DMS 273 treated with DMSO at 0.1 percent for 48 hours (cell line): ENCODE results near the gene TMEM41B.
A peak's percentile ranks its signal among the peaks of the same experiment; 100 is the strongest.
"Not testable (repeated sequence)": the region's sequence is repeated elsewhere in the genome, so short reads cannot be mapped to it uniquely, and the experiment has no call there.

Experiments used
- DNase-seq: peaks from one replicate; lab custom pipeline; 2025; lab: John Stamatoyannopoulos, UW

The TMEM41B gene

DNA sequence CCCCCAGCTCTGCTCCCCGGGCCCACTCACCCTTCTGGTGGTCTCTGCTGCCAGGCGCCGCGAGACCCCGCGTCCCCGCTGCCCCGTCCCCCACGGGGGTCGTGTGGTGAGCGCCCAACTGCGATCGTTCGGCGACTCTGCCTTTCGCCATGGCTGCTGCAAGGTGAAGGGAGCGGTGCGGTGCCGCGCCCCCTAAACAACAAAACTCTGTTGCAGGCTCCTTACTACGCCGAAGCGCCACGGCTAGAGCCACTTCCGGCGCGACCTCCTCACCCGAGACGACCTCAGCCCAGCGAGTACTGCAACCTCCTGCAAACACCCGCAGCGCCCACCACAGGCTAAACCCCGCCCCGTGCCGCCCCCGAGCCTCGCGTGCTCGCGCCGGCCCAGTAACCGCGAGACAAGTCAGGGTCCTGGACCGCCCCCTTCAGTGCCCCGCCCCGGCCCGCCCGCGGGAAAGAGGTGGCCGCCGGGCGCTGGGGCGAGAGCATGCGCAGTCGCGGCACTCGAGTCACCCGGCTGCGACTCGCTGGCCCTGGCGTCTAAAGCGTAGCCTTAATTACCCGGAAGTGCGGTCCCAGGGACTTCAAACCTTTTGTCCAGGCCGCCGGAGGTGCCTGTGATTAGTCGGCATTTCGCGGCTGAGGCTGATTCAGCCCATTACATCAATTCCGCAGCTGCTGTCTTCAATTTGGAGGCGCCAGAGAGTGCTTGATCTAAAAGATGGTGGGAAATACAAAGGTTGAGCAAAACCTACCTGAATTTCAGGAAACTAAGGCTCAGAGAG, at the start of gene TMEM41B:
TMEM41B (minus strand) TSS at position 303 of the 787 bp plus-strand sequence; CDS start at position 151, 152 bp downstream.
- peak; percentile 92 for DNase-seq

- no peak for DNase-seq
These were observed 48.0 kb upstream of the TMEM41B start for GRCh38 chr11:9362393-9362863.

- not testable (repeated sequence) for DNase-seq
These were observed 46.6 kb upstream of the TMEM41B start for GRCh38 chr11:9360862-9361622.

DNA sequence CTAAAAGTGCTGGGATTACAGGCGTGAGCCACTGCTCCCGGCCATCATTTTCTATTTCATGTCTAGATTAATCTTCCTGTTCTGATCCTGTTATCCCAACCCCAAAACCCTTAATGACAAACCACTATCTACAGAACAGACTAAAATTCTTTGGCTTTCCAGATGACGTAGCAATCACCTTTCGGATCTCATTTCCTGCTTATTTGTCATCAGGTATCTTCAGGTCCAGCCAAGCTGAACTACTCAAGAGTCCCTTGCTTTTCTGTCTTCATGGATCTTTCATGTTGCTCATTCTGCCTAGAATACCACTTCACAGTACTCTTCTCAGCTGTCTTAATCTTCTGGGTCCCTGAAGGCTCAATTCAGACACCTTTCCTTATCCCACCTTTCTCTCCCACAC, 42.6 kb upstream of the TMEM41B start:
- DNase-seq = no peak

- no peak for DNase-seq
These were observed 37.0 kb upstream of the TMEM41B start for GRCh38 chr11:9351321-9351881.

- DNase-seq = not testable (repeated sequence)
These were observed 33.4 kb upstream of the TMEM41B start for GRCh38 chr11:9347779-9348178.

DNA sequence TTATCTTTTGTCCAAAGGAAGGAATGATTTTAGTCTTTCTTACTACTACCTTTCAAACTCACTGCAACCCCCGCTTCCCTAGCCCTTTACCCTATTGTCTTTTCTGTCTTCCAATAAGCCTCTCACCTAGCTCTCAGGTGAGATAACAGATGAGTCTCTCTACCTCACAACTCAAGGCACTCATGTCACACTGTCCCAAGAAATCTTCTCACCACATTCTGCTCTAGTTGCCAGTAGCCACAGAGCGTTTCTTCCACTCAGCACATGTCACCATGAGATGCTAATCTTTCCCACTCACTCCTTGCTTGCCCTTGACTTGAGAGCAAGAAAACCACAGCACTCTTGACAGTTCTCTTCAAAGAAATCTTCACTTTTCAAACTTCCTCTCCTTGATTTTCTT, 32.7 kb upstream of the TMEM41B start:
- DNase-seq = no peak

- DNase-seq = no peak
These were observed 29.8 kb upstream of the TMEM41B start for GRCh38 chr11:9344061-9344680.

DNA sequence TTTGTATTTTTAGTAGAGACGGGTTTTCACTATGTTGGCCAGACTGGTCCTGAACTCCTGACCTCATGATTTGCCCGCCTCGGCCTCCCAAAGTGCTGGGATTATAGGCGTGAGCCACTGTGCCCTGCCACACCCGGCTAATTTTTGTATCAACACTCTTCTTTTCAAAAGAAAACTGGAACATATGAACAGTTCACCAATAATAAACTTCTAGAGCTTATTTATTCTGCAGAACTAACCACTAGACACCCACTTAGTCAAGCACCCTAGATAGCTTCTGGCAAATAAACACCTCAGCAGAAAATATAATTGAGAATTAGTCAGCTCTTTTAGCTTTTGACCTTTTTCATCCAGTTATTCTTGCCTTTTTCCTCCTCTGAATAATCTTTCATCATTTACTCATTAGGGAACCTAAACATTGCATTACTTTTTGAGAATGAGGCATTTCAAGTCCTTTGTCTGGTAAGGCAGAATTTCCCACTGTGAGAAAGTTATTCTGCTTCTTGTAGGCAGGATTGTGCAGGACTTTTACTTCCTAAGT, 27.3 kb upstream of the TMEM41B start:
- no peak for DNase-seq

DNA sequence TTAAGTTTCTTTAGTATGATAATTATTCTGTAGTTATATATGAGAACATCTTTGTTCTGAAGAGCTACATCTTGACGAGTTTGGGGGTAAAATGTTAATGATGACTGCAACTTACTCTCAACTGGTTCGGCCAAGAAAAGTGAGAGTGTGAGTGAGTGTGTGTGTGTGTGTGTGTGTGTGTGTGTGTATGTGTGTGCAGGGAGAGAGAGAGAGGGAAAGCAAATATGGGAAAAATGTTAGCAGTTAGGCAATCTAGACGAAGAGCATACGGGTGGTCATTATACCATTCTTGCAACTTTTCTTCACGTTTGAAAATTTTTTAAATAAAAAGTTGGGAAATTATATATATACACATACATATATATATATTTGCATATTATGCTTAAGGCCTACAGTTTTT, 18.3 kb upstream of the TMEM41B start:
- no peak for DNase-seq

- no peak for DNase-seq
These were observed 16.3 kb upstream of the TMEM41B start for GRCh38 chr11:9330387-9331384.

GRCh38 chr11:9320047-9320446, 5.7 kb upstream of the TMEM41B start:
- DNase-seq = no peak

- DNase-seq = not testable (repeated sequence)
These were observed 5.1 kb upstream of the TMEM41B start for GRCh38 chr11:9319377-9320001.

- DNase-seq = not testable (repeated sequence)
These were observed 4.3 kb upstream of the TMEM41B start for GRCh38 chr11:9318442-9319376.

DNA sequence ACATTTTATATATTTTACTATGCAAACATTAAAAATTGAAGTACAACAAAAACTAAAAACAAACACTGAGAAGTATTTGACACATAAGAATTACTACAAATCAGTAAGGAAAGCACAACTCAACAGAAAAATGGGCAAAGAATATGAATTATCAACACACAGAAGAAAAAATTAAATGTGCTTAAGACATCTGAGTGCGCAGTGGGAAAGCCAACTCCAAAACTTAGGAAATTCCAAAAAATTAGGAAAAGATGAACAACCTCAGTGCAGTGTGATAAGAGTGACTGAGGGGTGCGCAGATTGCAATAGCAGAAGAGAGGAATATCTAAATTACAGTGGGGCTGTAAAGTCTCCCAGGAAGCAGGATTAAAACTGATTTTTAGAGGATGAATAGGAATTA, 1.9 kb upstream of the TMEM41B start:
- DNase-seq = no peak

DNA sequence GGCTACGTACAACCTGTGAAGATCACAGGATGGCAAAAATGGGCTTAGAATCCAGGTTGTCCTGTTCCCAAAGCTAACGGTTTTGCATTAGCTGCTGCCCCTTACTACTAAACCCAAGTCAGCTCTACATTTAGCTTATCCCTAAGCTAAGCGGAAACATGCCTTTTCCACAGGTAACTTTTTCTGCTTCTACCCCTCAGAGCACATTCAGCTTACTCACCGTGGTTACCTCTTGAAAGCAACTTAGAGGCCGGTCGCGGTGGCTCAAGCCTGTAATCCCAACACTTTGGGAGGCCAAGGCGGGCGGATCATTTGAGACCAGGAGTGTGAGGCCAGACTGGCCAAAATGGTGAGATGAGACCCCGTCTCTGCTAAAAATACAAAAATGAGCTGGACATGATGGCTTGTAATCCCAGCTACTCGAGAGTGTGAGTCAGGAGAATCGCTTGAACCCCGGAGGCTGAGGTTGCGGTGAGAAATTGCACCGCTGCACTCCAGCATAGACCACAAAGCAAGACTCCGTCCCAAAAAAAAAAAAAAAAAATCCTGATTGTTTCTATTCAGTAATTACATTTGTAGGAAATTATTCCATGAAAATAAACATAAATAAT, 790 bp upstream of the TMEM41B start:
- no peak for DNase-seq

DNA sequence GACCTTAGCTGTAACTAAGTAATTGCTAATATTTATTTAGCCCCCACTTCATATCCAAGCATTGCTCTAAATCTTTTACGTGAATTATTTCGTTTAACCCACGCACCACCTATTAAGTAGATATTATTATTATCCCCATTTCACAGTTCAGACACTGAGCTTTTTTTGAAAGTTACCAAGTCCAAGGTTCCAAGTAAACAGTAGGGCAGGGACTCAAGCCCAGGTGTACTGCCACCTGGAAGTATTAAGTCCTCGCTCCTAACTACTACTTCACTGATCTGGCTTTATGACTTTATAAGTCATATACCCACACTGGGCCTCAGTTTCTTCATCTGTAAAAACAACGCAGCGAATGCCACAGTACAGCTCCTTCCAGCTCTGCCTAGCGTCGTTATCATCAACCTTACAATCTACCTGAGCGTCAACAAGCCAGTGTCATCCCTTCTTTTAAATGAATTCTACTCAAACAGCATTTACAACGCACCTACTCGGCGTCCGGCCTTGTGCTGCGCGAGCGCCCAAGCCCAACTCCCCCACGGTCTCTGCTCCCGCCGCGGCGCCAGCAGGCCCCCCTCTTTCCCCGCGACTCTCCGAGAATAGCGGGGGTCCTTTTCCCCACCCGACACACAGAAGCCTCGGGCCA, 624 bp downstream of the TMEM41B start:
- no peak for DNase-seq

DNA sequence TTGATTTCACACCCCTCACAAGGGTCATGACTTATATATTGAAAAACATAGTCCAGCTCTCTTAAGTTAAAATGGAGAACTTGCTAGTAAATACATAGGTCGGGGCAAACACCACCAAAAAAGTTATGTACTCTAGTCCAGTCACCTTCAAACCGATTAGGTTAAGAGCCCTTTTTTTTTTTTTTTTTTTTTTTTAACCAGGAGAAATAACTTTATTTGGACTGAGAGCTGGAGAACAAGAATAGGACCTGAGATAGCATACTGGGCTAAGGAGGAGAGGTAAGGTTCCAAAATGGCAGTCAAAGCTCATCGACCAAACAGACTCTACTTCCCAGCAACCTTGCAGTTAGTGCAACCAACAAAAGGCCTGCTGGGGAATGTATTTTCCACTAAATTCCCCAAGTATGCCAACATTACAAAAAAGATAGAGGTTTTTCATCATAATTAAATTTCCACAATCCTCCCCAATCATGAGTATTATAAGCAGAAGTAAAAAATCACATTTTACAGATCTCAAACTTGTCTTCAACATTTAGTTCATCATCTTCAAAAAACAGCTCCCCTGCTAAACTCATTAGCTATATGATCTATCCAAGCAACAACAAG, 3.8 kb downstream of the TMEM41B start:
- no peak for DNase-seq
